ENCODE data around the gene CAMSAP2.

DNA sequence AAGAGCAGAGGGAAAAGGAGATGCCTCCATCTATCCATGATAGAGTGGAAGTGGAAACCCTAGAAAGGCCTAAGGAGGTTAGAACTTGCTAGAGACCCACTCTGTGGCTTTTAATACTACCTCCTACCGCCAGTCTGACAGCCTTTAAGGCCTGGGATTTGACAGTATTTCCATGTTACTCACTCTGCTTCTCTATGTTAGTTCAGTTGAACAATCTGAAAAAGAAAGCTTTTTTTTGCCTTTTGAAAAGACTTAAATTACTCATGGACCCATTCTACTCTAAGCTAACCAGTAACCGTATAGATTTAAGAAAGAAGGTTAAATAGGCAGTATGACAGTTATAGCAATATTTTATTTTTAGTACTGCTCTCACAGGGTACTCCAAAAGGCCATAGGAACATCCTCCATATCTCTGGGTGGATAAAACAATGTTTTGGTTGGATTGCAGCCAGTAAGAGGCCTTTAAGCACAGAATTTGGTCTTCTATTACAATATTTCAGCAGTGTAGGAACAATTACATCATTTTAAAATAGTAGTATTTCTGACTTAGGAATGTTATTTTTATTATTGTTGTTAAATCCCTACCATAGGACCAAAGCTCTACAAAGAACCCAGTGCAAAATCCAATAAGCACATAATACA is 118.1 kb downstream of the CAMSAP2 start:
- no peak for TF ChIP-seq CTCF (IDR thresholded peaks at IDR 0.05; ENCODE audit: poor library complexity)
- TF ChIP-seq EZH2 (IDR thresholded peaks at IDR 0.05; ENCODE audit: borderline replicate concordance), result no peak
